GM19468 (cell line): ENCODE measurements around the gene SAG.

Experiments used
- ATAC-seq: cut with Tn5 transposase; IDR thresholded peaks from one replicate; pipeline ENCODE4 v1.9.1; 2021; ENCODE audit warnings: mild to moderate bottlenecking, moderate library complexity, moderate number of reproducible peaks; ENCODE audit not compliant: unreplicated experiment; ENCODE audit errors: extremely low read depth

Gene SAG

GRCh38 chr2:233287871-233288270 is 19.7 kb upstream of the SAG start:
- ATAC-seq, result no peak

GRCh38 chr2:233288663-233289062 is 19.0 kb upstream of the SAG start:
- ATAC-seq, result no peak

GRCh38 chr2:233289648-233290047 is 18.0 kb upstream of the SAG start:
- ATAC-seq, result no peak

DNA sequence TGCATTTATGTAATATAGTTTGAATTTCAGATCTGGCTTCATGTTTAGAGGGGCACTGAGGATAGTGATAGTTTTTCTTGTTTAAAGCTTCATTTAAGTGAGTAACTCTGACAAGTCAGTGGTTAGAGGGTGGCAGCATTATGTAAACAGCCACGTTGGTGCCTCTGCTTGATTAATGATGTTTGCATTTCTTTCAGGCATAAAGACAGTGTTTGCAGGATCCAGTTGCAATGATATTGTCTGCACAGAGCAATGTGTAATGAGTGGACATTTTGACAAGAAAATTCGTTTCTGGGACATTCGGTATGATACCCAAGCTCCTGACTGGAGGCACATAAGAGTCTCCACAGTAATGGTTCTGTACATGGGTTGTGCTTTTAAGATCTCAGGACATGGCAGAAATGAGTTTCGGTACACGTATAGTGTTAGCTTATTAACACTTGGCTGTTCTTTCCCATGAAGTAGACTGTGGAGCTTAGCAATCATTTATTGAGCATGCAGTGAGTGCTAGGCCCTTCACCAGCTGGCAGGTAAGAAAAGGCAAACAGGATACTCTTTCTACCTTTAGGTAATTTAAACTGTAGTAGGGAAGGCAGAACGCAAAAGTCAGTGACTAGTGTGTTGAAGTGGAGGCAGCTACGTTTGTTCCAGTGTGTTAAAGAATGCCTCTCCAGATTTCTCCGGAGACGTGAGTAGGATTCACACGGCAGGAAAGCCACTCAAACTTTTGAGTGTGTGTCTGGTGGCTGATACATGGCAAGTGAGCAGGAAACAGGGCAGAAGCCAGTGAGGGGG is 17.4 kb upstream of the SAG start:
- ATAC-seq, result no peak

GRCh38 chr2:233295891-233296290 is 11.7 kb upstream of the SAG start:
- ATAC-seq, result no peak

DNA sequence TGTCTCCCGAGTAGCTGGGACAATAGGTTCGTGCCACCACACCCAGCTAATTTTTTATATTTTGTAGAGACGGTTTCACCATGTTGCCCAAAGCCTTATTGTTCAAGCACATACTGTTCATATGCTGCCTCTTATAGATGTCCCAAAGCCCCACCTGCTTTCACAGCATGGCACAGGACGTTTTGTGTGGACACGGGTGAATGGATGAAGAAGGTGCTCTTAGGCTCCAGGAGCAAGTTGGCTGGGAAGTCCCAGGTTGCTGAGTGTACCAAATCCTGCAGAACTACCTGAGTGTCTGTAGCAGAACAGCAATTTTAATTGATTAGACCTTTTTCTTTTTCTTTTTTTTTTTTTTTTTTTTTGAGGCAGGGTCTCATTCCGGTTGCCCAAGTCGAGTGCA is 10.5 kb upstream of the SAG start:
- ATAC-seq, result no peak

GRCh38 chr2:233300401-233300800 is 7.2 kb upstream of the SAG start:
- no peak for ATAC-seq

GRCh38 chr2:233301248-233301647 is 6.4 kb upstream of the SAG start:
- ATAC-seq, result no peak

DNA sequence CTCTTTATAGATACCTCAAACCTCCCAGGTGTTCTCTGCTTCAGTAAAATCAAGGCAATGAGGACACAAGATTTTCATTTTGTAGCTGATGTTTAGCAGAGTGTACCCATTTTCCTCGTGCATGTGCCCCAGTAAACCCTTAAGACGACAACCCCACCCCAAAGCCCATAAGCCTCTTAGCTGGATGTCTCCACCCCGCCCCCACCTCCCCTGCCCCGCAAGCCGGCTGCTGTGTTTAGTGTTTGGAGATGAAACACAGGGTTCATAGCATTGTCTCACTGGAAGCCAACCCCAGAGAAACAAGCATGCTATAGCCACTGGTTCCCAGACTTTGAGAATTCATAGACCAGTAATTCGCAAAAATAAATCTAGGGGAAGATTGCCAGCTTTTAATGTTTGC is 5.8 kb upstream of the SAG start:
- no peak for ATAC-seq

GRCh38 chr2:233303252-233303651 is 4.4 kb upstream of the SAG start:
- ATAC-seq, result no peak

DNA sequence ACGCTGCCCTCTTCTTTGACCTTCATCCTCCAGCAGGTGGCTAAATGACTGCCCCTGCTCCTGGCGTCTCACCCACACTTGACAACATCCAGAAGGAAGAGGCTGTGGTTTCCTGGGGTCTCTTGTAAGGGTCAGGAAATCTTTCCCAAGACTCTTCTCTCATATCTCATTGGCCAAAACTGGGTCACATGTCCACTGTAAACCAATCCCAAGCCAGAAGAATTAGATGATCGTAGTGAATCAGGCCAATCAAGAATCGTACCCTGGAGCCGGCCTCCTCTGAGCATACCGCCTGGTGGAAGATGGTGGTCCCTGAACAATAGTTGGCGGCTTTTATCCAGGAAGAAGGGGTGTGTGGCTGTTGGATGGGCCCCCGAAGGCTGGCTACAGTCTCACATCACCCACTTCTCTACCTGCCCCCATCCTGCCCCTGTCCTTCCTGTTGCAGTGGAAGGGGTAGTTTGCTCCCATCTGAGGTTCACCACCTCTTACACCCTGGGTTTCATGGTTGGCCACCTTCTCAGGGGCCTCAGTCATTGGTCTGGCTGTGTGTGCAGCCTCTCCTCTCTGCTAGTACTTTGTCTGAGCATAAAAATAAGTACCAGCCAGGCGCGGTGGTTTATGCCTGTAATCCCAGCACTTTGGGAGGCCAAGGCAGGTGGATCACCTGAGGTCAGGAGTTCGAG is 3.8 kb downstream of the SAG start:
- no peak for ATAC-seq

- ATAC-seq, result no peak
Measured at GRCh38 chr2:233312874-233313273, 5.3 kb downstream of the SAG start.

DNA sequence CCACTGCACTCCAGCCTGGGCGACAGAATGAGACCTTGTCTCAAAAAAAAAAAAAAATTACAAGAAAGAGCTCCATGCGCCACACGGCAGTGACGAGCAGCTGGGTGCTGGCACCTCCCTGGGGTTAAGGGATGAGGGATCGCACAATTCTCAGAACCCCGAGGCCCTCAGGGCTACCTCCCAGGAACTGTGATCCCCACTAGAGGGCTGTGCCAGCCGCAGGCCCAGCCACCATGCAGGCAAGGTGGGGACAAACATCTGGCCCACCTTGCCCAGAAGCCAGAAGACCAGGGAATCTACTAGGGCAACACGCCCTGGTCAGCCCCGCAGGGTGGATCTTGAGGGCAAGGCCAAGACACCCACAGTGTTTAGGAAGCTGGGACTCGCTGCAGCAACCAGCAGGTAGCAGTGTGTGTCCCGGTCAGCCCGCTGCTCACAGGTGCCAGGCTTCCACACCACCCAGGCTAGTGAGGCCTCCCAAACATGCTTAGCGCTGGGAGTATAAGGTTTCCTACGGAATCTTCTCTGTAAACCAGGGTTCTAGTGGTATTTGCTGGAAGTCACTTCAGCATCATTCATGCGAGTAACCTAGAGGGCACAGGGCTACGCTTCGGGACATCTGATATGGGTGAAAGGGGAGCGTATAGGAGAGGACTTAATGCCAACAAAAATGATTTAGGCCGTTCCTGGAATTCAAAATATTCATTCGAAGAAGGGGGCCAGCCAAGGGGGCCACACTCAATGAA is 6.7 kb downstream of the SAG start:
- no peak for ATAC-seq

- no peak for ATAC-seq
Measured at GRCh38 chr2:233317196-233317943, 9.8 kb downstream of the SAG start.

DNA sequence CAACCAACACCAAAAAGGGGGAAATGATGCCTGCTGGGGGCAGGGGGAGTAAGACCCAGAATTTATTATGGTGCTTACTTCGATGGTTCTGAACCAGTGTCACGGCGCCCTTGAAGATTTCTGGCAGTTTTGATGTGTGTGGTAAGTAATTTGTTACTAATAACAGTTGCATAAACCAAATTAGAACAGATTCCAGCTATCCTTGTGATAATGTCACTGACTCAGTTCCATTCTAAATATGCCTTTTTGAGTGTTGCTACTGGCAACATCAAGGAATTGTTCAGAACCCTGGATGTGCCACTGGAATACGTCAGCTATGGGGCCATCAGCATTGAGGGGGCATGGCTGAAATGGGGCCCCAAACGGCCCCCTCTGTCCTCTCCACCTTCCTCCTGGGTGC is 11.6 kb downstream of the SAG start:
- ATAC-seq, result no peak

DNA sequence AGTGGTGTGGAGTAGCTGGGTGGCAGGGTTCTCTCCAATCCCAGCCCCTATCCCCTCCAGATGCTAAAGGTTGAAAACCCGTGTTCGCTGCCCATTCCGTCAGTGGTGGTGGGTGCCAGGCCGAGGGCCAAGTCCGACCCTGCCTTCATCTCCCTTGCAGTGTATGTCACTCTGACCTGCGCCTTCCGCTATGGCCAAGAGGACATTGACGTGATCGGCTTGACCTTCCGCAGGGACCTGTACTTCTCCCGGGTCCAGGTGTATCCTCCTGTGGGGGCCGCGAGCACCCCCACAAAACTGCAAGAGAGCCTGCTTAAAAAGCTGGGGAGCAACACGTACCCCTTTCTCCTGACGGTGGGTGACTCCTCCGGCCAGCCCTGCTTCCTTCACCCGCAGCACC is 12.9 kb downstream of the SAG start:
- no peak for ATAC-seq

GRCh38 chr2:233321166-233321565 is 13.6 kb downstream of the SAG start:
- ATAC-seq, result no peak

- no peak for ATAC-seq
Measured at GRCh38 chr2:233323851-233324250, 16.2 kb downstream of the SAG start.

- no peak for ATAC-seq
Measured at GRCh38 chr2:233325256-233325655, 17.6 kb downstream of the SAG start.

- ATAC-seq, result no peak
Measured at GRCh38 chr2:233325814-233326213, 18.2 kb downstream of the SAG start.
